GM06990 (cell line): ENCODE data around the gene STAT5A.

Experiments used
- DNase-seq: peaks from one replicate; pipeline ENCODE4 v3.0.0-alpha.2; 2011; ENCODE audit not compliant: insufficient read length; ENCODE audit errors: extremely low read depth
- H3K27me3 ChIP-seq: replicated peaks from 2 replicates; pipeline ENCODE4 v1.6.0; 2011; ENCODE audit warnings: low read length; ENCODE audit not compliant: control insufficient read depth, insufficient read depth
- H3K36me3 ChIP-seq: 2 replicates; pipeline ENCODE4 v1.5.1; 2011; ENCODE audit warnings: low read length; ENCODE audit not compliant: control insufficient read depth, insufficient read depth
- H3K4me3 ChIP-seq: replicated peaks from 2 replicates; pipeline ENCODE4 v1.5.1; 2011; ENCODE audit warnings: low read depth, mild to moderate bottlenecking, control low read depth, low read length
- TF ChIP-seq, protein P1 (sequence below): IDR thresholded peaks from 2 replicates; pipeline ENCODE4 v1.5.1; 2011; ENCODE audit warnings: low read length, control low read depth, mild to moderate bottlenecking, inconsistent platforms; ENCODE audit not compliant: insufficient read depth, poor library complexity, severe bottlenecking

STAT5A gene

DNA sequence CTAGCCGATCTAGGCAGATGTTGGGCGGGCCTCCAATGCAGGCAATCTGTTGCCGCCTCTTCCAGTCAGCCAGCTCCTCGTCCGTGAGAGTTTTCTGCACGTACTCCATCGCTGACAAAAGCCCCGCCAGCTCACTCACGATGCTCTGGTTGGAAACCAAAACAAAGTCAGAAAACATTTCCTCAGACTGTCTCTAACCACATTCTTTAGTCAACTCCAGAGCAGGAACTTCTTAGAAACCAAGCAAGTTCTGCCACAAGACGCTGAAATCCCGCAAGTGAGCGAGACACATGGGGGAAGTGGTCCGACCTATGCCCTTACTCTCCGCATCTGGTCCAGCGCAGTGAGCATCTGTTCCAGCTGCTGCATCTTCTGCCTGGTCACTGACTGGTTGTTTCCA, 49.1 kb downstream of the STAT5A start:
- Histone ChIP-seq H3K4me3 (no peak overlapping the region), H3K36me3 (peaks cover 7% of the 10 kb centered on the region), H3K27me3 (no peaks in the 10 kb centered on the region)
- peak; percentile 68 for DNase-seq
- TF ChIP-seq, protein P1, sequence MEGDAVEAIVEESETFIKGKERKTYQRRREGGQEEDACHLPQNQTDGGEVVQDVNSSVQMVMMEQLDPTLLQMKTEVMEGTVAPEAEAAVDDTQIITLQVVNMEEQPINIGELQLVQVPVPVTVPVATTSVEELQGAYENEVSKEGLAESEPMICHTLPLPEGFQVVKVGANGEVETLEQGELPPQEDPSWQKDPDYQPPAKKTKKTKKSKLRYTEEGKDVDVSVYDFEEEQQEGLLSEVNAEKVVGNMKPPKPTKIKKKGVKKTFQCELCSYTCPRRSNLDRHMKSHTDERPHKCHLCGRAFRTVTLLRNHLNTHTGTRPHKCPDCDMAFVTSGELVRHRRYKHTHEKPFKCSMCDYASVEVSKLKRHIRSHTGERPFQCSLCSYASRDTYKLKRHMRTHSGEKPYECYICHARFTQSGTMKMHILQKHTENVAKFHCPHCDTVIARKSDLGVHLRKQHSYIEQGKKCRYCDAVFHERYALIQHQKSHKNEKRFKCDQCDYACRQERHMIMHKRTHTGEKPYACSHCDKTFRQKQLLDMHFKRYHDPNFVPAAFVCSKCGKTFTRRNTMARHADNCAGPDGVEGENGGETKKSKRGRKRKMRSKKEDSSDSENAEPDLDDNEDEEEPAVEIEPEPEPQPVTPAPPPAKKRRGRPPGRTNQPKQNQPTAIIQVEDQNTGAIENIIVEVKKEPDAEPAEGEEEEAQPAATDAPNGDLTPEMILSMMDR: no peak

DNA sequence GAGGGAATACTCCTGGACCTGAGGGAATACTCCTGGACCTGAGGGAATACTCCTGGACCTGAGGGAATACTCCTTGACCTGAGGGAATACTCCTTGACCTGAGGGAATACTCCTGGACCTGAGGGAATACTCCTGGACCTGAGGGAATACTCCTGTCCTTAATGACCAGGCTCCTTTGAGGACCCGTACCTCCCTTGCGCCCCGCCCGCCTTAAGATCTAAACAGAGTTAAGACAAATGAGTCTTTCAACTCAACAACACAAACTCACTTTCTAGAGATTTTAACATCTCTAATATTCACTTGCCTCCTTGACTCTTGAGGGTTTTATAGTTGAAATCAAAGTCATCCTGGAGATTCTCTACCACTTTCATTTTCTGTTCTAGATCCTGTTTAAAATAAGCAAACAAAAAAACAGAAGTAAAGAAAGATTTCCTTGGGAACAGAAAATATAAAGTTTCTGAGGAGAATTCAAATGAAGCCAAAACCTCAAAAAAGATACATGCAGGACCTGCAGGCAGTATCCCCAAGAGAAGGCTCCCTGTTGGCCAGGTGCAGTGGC, 50.2 kb downstream of the STAT5A start:
- Histone ChIP-seq H3K36me3 (peaks cover 7% of the 10 kb centered on the region), H3K27me3 (no peaks in the 10 kb centered on the region), H3K4me3 (no peak overlapping the region)
- DNase-seq: no peak
- TF ChIP-seq, protein P1: no peak

DNA sequence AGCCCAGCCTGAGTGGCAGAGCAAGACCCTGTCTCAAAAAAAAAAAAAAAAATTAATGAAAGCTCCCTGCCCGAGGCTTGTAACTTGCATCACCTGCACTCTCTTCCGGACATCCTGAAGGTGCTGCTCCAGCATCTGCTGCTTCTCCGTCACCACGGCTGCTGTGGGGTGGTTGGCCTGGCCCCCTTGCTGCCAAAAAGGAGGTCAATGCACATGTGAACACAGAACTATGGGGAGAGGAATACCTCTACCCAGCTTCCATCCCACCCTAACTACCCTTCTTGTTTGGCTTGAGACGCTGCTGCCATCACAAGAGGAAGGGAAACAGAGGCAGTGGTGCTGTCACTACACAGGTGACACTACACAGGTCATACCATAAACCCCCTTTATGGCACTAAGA, 50.9 kb downstream of the STAT5A start:
- Histone ChIP-seq H3K36me3 (peaks cover 7% of the 10 kb centered on the region), H3K27me3 (no peaks in the 10 kb centered on the region), H3K4me3 (no peak overlapping the region)
- TF ChIP-seq, protein P1: no peak
- no peak for DNase-seq

DNA sequence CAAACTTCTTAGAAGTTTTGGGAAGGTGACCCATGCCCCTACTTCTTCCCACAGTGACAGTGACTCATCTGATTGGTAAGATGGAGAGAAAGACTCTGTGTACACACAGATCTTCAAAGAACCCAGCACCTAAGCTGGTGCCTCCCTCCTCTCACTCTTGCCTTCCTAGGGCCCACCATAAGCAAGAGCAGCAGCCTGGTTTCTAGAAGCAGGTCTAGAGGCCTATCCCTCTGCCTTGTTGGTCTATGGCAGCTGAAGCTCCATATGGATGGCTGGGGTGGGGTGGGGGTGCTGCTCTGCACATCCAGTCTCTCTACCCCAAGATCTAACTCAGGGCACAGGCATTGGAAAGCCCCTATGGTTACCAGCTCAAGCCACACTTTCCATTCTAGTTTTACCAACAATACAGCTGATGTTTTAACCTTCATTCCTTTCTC, 52.4 kb downstream of the STAT5A start:
- peaks cover 5% of the 10 kb centered on the region for H3K36me3 ChIP-seq
- H3K4me3 ChIP-seq: no peak overlapping the region
- TF ChIP-seq, protein P1: no peak

DNA sequence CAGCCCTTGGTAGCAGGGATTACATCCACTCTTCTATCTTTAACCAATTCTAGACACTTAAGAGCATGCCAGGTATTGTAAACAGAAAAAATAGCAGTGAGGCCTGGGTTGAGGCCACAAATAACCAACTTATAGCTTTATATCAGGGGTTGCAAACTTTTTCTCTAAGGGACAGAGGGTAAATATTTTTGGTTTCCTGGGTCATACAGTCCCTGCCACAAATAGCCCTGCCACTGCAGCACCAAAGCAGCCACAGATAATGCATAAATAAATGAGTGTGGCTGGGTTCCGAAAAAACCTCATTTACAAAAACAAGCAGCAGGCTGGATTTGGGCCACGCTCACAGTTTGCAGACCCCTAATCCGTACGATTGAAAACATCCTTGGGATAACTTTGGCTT, 53.3 kb downstream of the STAT5A start:
- TF ChIP-seq, protein P1: no peak
- Histone ChIP-seq H3K36me3 (peaks cover 5% of the 10 kb centered on the region), H3K27me3 (no peaks in the 10 kb centered on the region), H3K4me3 (no peak overlapping the region)
- no peak for DNase-seq

More for the DNA sequence above, 52.4 kb downstream of the STAT5A start:
- no peak for DNase-seq
- H3K27me3 ChIP-seq: no peaks in the 10 kb centered on the region
